ENCODE data around the gene CRB2. TPM values are rescaled to one million over a fixed set of nuclear protein-coding genes. Genes with fewer than 3 reads are reported as not detected.

CRB2 gene
- polyA plus RNA-seq, 1 experiment, result not detected

DNA sequence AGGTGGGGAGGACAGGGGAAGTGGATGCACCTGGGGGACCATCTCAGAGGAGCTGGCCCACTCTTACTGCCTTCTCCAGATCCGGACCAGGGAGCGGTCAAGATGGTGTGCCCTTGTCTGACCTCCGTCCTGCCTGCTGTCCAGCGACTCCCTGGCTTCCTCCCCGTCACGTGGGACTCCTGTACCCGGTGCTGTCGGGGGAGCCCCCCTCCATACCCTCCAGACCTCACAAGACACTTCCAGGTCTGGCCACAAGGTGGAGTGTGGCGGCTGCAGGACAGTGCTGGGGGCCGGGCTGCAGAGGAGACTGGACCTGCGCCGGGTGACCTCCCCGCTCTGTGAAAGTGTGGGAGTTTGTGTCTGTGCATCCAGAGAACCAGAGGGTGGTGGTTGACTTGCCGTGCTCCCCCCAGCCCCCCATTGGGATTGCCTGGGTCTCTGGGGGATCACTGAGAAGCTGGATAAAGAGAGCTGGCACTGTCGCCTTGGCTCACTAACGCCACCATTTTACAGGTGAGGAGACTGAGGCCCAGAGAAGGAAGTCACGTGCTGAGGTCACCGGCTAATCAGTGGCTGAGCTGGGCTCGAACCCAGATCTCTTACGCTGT lies 1.9 kb upstream of the CRB2 start:
- H3K4me3 ChIP-seq (ENCODE audit: low read depth, low read length), result no peak overlapping the region
- peak; percentile 11 for DNase-seq (ENCODE audit: low read depth, low spot score)
- ChIA-PET CTCF (interaction anchor here (0.7 to 12.9 kb wide), 16 partner anchors 9 to 363 kb away, joined by 3 to 158 read pairs (median 4); no protein-coding TSS in a partner anchor), POLR2A (interaction anchor here (0.7 kb wide), 1 partner anchor 378 kb away, joined by 3 read pairs; no protein-coding TSS in a partner anchor)
- TF ChIP-seq, protein P1, sequence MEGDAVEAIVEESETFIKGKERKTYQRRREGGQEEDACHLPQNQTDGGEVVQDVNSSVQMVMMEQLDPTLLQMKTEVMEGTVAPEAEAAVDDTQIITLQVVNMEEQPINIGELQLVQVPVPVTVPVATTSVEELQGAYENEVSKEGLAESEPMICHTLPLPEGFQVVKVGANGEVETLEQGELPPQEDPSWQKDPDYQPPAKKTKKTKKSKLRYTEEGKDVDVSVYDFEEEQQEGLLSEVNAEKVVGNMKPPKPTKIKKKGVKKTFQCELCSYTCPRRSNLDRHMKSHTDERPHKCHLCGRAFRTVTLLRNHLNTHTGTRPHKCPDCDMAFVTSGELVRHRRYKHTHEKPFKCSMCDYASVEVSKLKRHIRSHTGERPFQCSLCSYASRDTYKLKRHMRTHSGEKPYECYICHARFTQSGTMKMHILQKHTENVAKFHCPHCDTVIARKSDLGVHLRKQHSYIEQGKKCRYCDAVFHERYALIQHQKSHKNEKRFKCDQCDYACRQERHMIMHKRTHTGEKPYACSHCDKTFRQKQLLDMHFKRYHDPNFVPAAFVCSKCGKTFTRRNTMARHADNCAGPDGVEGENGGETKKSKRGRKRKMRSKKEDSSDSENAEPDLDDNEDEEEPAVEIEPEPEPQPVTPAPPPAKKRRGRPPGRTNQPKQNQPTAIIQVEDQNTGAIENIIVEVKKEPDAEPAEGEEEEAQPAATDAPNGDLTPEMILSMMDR (IDR thresholded peaks at IDR 0.05; ENCODE audit: low read depth, low read length), result peak; percentile 84
- no peak overlapping the region for H3K27ac ChIP-seq (ENCODE audit: low read depth, low read length)
- no peaks in the 10 kb centered on the region for H3K9me3 ChIP-seq (ENCODE audit: control insufficient read depth, insufficient read depth, low read length)
- H3K27me3 ChIP-seq (ENCODE audit: control insufficient read depth, insufficient read depth, low read length), result peaks cover 43% of the 10 kb centered on the region

DNA sequence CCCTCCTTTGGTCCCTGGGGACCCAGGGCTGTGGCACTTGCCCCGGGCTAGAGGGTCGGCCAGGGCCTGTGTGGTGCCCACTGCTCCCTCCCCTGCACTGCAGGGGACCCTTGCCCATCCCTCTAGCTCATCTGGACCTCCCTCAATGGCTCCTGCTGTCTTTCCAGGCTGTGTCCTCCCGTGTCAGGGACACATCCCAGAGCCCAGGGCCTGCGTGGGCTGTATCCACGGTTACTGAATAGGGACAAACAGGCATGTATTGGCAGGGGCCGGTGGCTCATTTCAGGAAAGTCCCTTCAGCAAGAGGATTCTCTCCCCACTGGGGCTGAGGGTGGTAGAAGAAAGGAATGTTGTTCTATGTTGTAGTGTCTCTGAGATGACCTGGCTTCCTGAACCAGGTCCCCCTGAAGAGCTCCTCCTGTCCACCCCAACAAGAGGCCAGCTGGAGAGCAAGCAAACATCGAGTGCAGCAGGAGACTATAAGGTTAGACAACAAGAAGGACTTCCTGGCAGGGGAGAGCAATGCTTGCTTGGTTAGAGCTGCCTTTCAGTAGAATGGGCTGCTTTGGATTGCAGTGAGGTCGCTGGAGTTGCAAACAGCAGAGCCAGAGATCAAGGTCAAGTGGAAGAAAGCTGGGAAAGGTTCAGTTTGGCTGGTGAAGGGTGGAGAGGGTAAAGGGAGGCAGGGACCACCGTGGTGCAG lies 1.0 kb upstream of the CRB2 start:
- no peak for DNase-seq (ENCODE audit: low read depth, low spot score)
- TF ChIP-seq, protein P1 (IDR thresholded peaks at IDR 0.05; ENCODE audit: low read depth, low read length), result no peak
- H3K9me3 ChIP-seq (ENCODE audit: control insufficient read depth, insufficient read depth, low read length), result no peaks in the 10 kb centered on the region
- no peak overlapping the region for H3K4me3 ChIP-seq (ENCODE audit: low read depth, low read length)
- no peak overlapping the region for H3K27ac ChIP-seq (ENCODE audit: low read depth, low read length)
- peaks cover 43% of the 10 kb centered on the region for H3K27me3 ChIP-seq (ENCODE audit: control insufficient read depth, insufficient read depth, low read length)
- ChIA-PET CTCF (interaction anchor here (0.7 to 12.9 kb wide), 17 partner anchors 8 to 364 kb away, joined by 3 to 158 read pairs (median 4); no protein-coding TSS in a partner anchor), POLR2A (no interaction called here)

DNA sequence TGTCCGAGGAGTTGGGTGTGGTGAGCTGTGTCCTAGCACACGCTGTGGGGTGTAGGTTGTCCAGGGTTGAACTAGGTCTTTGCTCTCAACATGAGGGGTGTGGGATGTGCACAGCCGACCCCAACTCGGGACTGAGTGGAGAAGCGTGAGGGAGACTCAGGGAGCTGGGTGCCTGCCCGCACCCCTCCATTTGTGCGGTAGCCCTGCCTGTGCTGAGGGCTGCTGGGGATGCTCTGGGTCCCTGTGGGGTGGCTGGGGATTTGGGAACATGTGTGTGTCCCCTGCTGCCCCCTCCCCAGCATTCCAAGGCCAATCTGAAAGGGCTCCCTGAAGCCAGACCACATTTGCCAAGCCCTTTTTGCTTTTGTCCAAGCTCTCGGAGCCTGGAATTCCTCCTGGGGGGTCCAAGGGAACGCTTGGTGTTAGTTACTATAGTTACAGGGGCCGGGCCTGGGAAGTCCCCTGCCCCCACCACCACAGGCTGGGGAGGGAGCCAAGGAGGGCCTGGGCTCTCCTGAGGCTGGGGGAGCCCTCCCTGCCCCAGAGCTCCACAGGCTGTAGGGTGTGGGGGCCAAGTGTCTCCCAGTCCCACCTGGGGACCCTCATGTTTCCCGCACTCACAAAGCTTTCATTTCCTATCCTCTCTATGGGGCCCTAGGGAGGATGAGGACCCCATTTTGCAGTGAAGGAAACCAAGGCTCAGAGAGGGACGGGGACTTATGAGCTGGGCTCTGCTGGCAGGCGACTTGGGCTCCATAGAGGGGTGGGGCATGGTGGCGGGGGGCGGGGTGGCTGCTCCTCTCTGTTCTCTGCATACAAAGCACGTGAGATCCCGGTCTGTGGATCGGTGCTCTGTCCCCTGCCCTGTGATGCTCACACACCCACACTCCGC lies 1.1 kb downstream of the CRB2 start:
- POLR2A ChIA-PET, result no interaction called here
- Histone ChIP-seq H3K27me3 (ENCODE audit: control insufficient read depth, insufficient read depth, low read length) (peaks cover 32% of the 10 kb centered on the region), H3K9me3 (ENCODE audit: control insufficient read depth, insufficient read depth, low read length) (no peaks in the 10 kb centered on the region), H3K4me3 (ENCODE audit: low read depth, low read length) (no peak overlapping the region), H3K27ac (ENCODE audit: low read depth, low read length) (no peak overlapping the region)
- TF ChIP-seq, protein P1 (IDR thresholded peaks at IDR 0.05; ENCODE audit: low read depth, low read length), result no peak
- CTCF ChIA-PET, result interaction anchor here (0.8 to 12.9 kb wide), 2 partner anchors 27 to 254 kb away, joined by 3 to 158 read pairs; no protein-coding TSS in a partner anchor
- DNase-seq (ENCODE audit: low read depth, low spot score), result no peak

DNA sequence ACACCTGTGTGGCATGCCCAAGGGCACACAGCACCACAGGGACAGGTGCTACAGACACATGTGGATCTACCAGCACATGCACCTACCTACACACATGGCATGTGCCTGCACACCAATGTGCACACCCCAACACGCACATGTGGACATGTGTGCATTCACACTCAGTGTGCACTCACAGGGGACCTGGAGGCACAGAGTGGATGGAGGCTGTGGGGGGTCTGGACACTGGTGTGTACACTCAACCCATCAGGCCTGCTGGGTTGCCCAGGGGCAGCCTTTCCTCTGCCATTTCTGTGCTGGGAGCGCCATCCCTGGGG lies 1.7 kb downstream of the CRB2 start:
- Histone ChIP-seq H3K27ac (ENCODE audit: low read depth, low read length) (no peak overlapping the region), H3K9me3 (ENCODE audit: control insufficient read depth, insufficient read depth, low read length) (no peaks in the 10 kb centered on the region), H3K4me3 (ENCODE audit: low read depth, low read length) (no peak overlapping the region), H3K27me3 (ENCODE audit: control insufficient read depth, insufficient read depth, low read length) (peaks cover 27% of the 10 kb centered on the region)
- no peak for DNase-seq (ENCODE audit: low read depth, low spot score)
- POLR2A ChIA-PET, result no interaction called here
- CTCF ChIA-PET, result interaction anchor here (12.9 kb wide), 1 partner anchor 27 kb away, joined by 158 read pairs; no protein-coding TSS in a partner anchor
- TF ChIP-seq, protein P1 (IDR thresholded peaks at IDR 0.05; ENCODE audit: low read depth, low read length), result no peak

All from AG04450 (cell line).